ENCODE measurements around the gene ABCB6.

Gene ABCB6

DNA sequence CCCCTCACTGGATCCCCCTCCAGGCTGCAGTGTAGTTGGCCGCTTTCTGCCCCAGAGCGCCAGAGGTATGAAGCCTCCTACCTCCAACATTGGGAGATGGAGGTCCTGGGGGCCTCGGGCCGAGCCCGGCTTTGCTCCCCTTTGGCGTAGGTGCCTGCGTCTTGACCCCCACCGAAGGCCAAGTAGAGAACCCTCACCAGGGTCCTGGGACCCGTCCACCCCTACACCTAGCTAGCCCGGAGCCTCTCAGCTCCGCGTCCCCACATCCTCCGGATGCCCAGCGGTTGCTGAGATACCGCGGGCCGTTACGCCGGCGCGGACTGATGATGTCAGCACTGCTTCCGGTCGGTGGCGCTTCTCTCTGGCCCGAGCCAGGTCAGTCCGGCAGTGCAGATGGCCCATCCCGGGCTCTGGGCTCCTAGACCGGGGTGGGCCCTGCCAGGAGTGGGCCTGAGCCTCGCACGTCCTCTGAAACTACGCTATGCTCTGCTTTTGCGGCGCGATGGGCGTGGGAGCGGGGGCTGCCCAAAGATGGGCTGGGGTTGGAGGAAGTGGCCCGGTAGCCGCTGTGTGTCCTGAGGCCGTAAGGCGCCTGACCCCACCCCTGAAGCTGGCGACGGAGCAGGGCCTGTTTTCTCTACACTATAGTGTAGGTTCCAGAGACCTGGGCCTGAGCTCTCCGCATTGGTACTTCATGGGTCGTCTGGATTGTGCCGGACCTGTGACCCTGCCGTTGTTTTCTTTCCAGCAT lies 26.6 kb upstream of the ABCB6 start, which contains the start of the genes GLB1L and STK16:
GLB1L (minus strand) TSS at position 297 of the 751 bp plus-strand sequence. CDS start 1,871 bp downstream, outside the sequence.
STK16 (plus strand) TSS at position 332 of the 751 bp plus-strand sequence. CDS start 521 bp downstream, outside the sequence.
- peak; percentile 70 for DNase-seq

DNA sequence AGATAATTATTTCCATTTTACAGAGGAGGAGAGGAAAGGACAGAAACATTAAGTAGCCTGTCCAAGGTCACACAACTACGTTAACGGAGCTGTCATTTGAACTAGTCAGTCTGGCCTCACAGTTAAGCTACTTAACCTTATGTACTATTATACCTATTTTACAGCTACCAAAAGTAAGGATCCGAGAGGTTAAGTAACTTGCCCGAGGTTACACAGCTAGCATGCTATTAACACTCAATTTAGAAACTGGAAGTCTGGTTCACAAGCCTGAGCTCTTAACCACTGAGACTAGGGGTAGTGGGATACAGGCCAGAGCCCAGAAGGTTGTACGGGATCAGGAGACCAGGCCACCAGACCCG lies 26.0 kb upstream of the ABCB6 start:
- DNase-seq, result no peak

GRCh38 chr2:219243291-219243761 lies 24.6 kb upstream of the ABCB6 start:
- DNase-seq, result no peak

DNA sequence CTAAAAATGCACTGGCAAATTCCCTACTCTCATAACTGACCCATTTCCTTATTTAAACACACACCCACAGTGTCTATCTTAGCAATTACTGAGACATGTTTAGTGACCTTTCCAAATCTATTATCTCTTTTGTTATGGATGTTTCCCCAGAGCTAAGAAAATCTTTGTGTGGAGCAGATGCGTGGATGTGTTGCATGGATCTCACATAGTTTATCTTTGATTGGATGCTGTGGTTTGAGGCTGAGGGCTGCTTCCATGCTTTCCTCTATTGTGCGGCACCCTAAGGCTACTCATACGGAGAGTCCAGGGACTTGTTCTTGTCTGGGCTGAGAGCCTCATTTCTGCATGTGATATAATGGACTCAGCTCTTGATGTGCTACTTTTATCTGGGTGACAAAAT lies 15.6 kb upstream of the ABCB6 start:
- DNase-seq, result no peak

- peak; percentile 13 for DNase-seq
These were observed 11.3 kb upstream of the ABCB6 start for GRCh38 chr2:219230059-219230540.

DNA sequence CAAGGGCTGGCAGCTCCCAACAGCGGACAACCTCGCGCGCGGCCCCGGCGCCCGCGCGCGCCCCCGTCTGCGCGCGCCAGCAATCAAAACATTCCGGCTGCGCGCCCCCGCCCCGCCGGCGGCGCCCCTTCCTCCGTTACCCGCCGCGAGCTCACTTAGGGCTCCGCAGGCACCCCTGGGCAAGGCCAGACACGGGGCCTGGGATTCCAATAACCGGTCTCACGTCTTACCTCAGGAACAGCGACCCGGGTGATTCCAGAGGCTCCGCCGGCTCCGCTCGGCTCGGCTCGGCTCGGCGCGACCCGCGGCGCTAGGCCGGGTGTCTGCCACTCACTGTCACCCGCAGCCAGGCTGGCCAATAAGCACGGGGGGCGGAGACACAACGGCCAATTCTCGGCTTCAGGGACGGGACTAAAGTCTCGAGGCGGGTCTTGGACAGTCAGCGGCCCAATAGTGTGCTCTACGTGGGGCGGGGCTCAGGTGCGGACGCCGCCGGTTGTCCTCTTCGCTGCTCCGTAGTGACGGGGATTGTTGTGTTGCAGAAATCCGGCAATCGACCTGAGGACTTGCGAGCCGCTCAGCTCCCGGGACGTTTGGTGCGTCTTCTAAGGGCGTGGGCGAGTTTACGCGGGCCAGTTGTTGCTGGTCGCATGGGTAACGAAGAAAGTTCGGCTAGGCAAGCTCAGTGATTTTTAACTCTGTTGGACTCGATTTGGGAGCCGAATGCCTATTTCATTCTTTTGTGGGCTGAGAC lies 10.7 kb upstream of the ABCB6 start, which contains the start of the genes ANKZF1 and ATG9A:
ANKZF1 (plus strand) TSS at position 502 of the 754 bp plus-strand sequence. CDS start 452 bp downstream, outside the sequence.
ATG9A (minus strand) TSS at position 332 of the 754 bp plus-strand sequence. CDS start 1,612 bp downstream, outside the sequence.
- peak; percentile 97 for DNase-seq

DNA sequence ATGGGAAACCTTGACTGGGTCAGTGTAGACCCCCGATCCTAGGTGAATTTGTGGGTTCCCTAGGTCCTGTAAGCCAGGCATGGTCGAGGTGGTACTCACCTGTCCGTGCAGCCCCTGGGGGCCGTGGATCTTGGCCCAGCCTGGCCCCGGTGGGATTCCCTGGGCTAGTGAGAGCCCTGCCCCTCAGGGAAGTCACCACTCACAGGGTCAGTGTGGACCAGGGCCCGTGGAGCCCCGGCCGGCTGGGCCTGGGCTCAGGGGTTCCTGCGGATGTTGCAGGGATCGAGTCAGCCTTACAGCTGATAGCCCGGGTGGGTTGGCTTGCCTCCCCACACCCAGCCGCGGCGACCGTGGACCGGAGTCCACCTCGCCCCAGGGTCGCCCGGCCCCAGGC lies 10.2 kb upstream of the ABCB6 start:
- DNase-seq, result no peak

DNA sequence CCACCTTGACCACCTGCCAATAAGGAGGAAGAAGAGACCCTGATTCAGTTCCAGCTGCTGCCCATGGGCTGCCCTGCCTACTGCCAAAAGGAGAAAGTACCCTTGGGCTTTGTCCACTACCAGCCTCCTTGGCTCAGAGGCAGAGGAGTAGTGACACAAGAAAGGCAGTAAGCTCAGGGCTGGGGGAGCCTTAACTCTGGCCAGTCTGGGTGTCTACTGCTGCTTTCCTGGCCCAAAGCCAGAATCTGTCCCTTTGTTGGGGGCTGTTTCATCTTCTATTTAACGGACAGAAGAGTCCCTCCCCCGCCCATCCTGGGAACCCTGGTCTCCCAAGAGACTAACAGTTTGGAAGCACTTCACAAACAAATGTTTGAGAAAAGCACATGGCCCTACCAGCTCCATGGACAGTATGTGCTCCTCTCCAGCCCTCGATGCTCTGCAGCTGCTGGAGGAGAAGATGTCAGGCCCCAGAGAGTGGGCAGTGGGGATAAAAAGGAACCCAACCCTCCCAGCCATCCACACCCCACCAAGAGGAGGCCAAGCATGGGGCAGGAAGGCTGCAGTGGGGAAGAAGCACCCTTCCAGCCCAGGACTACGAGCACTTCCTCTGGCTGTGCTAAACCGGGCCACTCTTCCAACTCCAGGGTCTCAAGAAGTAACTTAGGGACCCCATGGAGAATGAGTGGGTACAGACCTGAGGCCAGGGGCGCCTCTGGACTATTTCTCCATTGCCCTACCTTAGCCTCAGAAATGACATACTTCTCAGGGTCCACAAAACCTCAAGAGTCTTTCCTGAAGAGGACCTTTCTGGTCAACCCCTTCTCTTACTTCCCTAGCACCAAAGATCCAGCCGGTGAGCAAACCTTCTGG lies 9.5 kb upstream of the ABCB6 start:
- no peak for DNase-seq

- DNase-seq, result no peak
These were observed 6.6 kb upstream of the ABCB6 start for GRCh38 chr2:219225350-219225749.

- DNase-seq, result no peak
These were observed 5.3 kb upstream of the ABCB6 start for GRCh38 chr2:219223831-219224610.

GRCh38 chr2:219221957-219222518 lies 3.3 kb upstream of the ABCB6 start:
- DNase-seq, result no peak

DNA sequence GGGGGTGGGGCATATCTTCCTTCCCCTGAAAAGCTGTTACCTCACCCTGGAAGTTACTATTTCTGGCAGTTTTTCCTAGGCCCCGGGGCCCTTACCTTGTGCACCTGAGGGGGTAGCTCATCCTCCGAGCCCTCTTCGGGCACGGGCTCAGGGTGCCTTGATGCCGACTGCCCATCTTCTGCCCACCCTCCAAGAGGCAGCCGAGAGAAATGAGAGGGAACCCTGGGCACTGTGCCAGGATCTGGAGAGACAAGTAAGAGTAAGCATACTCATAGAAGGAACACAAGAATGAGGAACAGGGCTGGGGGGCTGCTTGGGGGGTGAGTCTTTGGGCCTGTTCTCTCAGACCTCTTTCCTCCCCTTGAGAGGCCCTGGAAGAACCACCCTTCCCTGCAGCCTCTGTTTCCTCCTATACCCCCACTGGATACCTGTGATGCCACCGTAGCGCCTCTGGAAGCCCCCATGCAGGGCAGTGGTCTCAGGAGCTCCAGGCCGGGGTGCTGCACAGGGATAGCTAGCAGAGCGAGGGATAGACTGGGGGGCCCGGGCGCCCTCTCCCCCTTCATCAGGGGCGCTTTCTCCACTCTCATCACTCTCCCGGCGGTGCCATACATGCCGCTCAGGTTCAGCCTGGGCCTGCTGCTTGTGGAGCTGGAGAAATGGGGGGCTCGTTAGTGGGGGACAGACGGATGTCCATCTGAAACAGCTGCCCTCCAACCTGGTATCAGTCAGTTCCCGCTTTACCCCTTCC lies 2.1 kb upstream of the ABCB6 start:
- DNase-seq, result no peak

DNA sequence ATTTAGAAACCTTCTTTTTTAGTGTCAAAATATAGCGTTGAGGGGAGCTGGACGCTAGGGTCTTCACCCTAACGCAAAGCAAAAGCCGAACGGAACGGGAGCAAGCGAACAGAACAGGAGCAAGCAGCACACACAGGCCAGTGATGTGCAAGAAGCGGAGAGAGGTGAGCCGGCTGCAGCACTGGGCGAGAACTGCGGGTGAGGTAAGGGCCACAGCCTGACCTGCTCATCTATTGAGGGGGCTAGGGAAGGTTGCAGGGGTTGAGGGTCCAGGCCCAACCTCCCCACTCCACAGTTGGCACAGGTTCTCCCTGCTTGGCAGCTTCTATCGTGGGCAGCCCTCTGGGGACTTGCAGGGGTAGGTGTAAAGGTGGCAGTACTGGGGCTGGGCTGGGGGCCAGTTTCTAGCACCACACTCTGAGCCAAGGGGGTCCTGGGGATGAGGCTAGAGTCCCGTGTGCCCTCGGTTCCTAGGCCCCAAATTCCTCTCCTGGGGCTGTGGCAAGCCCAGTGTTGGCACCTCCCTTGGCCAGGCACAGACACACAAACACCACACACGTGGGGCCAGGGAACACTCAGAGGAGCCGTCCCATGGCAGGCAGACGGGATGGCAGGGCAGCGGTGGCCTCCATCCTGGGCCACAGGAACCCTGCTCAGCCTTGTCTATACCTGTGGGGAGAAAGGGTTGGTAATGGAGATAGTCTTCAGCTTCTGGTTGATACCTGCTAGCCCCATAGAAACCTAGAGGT lies 1.2 kb upstream of the ABCB6 start:
- no peak for DNase-seq

GRCh38 chr2:219218217-219218731 lies 484 bp downstream of the ABCB6 start:
- DNase-seq, result peak; percentile 45

DNA sequence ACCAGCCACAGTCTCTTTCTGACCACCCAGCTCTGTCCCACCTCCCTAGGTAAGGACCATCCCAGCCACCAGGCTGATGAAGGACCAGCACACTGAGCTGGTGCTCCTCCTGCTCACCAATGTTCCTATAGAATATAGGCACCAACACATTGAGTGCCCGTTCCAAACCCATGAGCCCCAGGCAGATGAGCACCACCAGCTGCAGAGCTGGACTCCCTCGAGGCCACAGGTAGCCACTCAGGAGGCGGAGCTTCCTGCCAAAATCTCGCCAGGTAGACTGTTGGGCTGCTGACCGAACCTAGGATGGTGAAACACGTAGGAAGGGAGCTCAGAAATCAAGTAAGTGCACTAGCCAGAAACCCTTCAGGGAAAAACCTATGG lies 2.2 kb downstream of the ABCB6 start:
- DNase-seq, result no peak

- DNase-seq, result no peak
These were observed 2.8 kb downstream of the ABCB6 start for GRCh38 chr2:219215871-219216534.

- no peak for DNase-seq
These were observed 4.0 kb downstream of the ABCB6 start for GRCh38 chr2:219214786-219215185.

GRCh38 chr2:219214141-219214540 lies 4.6 kb downstream of the ABCB6 start:
- DNase-seq, result no peak

DNA sequence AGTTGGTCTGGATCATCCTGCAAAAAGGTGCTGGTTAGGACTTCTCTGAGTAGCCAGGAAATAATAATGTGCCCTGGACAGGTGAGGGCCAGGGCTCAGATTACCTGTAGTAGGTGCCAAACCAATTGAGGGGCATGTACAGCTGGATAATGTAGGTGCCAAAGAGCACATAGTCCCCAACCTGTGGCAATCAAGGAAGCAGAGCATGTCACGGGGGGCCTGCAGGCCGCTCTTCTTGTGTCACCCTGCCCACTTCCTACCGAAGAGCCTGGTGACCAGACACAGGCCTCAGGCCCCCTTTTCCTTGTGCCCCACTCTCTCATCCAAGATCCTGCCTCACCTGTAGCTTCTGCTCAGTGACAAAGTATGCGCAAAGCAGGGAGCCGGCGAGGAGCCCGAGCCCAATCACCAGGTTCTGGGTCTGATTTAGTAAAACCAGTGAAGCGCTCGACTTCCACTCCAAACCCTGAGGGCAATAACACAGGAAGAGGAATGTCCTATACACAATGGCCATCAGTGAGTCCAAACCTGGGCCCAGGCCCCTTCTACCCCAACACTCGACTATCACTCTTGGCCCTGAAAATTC lies 5.2 kb downstream of the ABCB6 start:
- DNase-seq, result no peak

All from effector CD8-positive, alpha-beta T cell (primary cell).